Pulmonary artery endothelial cell (primary cell): ENCODE data around the gene FAM117B. TPM values are rescaled to one million over a fixed set of nuclear protein-coding genes. Genes with fewer than 3 reads are reported as not detected.
"Not testable (repeated sequence)": the region's sequence is repeated elsewhere in the genome, so short reads cannot be mapped to it uniquely, and the experiment has no call there.

Experiments
- DNase-seq: peaks from one replicate; pipeline ENCODE4 v3.0.0-alpha.2; 2011; ENCODE audit warnings: low read depth, low spot score
- total RNA-seq: library from RNA; depleted of rRNA; stranded (reverse); fragments of >200 nt; gene quantifications from 2 replicates; pipeline ENCODE4 v1.2.3, GENCODE V29; 2014

FAM117B gene
- total RNA-seq, 1 donor from 2014 or later = 1.8 TPM

DNA sequence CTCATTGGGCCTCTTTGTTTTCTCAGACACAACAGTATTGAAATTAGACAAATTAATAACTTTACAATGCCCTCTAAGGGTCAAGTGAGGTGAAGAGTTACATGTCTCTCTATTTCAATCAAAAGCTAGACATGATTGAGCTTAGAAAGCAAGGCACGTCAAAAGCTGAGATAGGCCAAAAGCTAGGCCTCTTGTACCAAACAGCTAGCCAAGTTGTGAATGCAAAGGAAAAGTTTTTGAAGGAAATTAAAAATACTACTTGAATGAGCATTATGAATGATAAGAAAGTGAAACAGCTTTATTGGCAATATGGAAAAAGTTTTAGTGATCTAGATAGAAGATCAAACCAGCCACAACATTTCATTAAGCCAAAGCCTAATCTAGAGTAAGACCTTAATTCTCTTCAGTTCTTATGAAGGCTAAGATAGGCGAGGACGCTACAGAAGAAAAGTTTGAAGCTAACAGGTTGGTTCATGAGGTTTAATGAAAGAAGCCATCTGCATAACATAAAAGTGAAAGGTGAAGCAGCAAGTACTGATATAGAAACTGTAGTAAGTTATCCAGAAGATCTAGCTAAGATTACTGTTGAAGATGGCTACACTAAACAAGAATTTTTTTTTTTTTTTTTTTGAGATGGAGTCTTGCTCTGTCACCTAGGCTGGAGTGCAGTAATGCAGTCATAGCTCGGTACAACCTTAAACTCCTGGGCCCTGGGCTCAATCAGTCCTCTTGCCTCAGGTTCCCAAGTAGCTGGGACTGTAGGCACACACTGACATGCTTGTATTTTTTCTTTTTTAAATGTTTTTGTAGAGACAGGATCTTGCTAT lies 65.5 kb downstream of the FAM117B start:
- DNase-seq = no peak

DNA sequence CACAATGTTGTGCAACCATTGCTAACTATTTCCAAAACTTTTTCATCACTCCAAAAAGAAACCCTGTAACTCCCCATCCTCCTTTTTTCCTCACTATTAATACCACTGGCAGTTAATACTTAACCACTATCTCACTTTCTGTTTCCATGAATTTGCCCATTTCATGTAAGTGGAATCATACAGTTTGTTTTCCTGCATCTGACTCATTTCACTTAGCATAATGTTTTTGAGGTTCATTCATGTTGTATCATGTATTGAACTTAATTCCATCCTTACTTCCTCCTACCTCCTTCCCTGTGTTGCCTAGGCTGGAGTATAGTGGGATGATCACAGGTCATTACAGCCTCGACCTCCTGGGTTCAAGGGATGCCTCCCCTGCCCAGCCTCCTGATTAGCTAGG lies 68.3 kb downstream of the FAM117B start:
- DNase-seq = no peak

DNA sequence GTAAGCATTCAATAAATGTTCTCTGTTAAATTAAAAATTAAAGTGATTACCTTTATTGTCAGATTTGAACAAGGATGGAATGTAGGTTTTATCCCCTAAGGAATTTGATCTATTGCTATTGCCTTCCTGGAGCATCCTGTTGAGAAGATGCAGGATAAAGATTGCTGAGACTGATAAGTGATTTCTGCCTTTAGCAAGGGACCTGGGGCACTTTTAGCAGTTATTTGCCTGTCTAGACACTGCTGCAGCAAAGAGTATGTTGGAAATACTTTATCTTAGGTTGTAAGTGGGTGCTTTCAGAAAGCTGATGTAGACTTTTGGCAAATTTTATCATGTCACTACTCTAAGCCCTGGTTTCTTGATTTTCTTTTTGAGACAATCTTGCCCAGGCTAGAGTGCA lies 69.5 kb downstream of the FAM117B start:
- no peak for DNase-seq

DNA sequence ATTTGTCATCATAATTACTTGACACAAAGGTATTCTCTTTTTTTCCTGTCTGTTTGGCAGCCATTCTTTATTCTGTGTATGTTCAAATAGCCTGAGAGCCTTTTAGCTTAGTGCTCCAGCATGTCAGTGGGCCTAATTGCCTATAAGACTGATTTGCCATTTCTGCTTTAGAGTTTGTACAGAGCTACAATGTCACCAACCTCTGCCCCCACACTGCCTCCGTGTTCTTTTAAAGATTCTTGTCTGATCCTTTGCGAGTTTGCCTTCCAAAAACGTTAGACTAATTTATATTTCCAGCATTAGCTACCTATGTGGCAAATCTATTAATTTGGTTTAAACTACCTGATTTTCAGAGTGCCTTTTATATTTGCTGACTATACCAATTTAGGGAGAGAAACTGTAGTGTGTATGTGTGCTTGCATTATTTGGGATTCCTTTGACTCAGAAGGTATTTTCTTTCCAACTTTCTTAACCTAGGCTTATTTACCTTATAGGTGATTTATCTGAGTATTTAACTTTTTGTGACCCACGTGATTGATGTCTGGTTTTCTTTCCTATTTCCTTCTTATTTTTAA lies 70.8 kb downstream of the FAM117B start:
- no peak for DNase-seq

DNA sequence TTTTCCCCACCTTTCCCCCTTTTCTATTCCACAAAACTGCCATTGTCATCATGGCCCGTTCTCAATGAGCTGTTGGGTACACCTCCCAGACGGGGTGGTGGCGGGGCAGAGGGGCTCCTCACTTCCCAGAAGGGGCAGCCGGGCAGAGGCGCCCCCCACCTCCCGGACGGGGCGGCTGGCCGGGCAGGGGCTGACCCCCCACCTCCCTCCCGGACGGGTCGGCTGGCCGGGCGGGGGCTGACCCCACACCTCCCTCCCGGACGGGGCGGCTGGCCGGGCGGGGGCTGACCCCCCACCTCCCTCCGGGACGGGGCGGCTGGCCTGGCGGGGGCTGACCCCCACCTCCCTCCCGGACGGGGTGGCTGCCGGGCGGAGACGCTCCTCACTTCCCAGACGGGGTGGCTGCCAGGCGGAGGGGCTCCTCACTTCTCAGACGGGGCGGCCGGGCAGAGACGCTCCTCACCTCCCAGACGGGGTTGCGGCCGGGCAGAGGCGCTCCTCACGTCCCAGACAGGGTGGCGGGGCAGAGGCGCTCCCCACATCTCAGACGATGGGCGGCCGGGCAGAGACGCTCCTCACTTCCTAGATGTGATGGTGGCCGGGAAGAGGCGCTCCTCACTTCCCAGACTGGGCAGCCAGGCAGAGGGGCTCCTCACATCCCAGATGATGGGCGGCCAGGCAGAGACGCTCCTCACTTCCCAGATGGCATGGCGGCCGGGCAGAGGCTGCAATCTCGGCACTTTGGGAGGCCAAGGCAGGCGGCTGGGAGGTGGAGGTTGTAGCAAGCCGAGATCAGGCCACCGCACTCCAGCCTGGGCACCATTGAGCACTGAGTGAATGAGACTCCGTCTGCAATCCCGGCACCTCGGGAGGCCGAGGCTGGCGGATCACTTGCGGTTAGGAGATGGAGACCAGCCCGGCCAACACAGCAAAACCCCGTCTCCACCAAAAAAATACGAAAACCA lies 80.5 kb downstream of the FAM117B start:
- not testable (repeated sequence) for DNase-seq

DNA sequence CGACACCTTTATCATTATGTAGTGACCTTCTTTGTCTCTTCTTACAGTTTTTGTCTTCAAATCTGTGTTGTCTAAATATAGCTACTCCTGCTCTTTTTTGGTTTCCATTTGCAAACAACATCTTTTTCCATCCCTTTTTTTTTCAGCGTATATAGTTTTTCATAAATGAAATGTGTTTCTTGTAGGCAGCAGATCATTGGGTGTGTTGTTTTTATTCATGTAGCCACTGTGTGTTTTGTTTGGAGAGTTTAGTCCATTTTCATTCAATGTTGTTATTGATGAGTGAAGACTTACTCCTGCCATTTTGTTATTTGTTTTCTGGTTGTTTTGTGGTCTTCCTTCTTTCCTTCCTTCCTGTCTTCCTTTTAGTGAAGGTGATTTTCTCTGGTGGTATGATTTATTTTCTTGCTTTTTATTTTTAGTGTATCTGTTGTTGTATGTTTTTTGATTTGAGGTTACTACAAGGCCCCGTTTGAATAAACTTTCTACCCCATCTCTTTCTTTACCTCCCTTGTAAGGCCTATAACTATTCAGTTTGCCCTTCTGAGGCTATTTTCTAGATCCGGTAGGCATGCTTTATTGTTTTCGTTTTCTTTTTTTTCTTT lies 81.4 kb downstream of the FAM117B start:
- no peak for DNase-seq

DNA sequence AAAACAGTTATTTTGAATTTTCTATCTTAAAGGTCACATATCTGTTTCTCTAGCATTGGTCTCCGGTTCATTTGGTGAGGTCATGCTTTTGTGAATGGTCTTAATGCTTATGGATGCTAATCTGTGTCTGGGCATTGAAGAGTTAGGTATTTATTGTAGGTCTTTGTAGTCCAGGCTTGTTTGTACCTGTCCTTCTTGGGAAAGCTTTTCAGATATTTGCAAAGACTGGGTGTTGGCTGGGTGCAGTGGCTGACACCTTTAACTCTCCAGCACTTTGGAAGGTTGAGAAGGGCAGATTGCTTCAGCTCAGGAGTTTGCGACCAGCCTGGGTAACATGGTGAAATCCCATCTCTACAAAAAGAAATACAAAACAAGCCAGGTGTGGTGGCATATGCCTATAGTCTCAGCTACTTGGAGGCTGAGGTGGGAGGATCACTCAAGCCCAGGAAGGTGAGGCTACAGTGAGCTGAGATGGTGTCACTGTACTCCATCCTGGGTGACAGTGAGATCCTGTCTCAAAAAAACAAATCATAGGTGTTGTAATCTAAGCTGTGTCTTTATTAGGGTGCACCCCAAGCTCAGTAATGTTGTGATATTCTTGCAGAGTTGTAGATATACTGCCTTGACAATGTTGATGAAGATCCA lies 82.3 kb downstream of the FAM117B start:
- DNase-seq = no peak

DNA sequence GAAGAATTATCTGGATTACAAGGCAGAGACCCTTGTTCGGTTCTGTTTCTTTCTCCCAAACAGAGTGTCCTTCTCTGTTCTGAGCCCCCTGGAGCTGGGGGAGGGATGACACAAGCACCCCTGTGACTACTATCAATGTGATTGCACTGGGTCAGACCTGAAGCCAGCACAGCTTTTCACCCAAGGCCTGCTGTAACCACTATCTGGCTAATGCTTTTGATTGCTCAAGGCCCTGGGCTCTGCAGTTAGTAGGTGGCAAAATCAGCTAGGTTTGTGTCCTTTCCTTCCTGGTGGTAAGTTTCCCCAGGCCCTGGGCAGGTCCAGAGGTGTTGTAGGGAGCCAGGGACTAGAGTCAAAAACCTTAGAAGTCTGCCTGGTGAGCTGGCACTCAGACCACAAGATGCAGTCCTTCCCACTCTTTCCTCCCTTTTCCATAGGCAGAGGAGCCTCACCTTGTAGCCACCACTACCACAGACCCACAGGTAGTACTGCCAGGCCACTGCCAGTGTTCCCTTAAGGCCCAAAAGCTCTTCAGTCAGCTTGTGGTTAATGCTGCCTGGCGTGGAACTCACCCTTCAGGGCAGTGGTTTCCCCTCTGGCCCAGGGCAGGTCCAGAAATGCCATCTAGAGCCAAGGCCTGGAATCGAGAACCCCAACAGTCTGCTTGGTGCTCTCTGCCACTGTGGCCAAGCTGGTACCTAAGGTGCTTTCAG lies 83.0 kb downstream of the FAM117B start:
- no peak for DNase-seq

DNA sequence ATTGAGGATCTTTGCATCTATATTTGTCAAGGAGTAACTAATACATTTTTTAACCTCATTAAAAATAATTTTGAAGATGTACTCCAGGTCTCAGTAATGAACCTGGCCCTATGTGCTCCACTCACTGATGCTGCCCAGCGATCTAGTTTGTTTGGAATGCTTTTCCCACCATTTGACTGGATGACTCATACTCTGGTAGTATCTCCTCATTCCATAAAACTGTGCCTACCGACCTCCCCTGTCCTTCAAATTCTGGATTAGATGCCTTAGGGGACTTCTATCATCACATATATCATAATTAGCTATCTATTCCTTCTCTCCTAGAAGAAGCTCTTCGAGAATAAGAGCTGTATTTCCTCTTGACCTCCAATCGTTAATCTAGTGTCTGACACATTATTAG lies 83.8 kb downstream of the FAM117B start:
- no peak for DNase-seq

DNA sequence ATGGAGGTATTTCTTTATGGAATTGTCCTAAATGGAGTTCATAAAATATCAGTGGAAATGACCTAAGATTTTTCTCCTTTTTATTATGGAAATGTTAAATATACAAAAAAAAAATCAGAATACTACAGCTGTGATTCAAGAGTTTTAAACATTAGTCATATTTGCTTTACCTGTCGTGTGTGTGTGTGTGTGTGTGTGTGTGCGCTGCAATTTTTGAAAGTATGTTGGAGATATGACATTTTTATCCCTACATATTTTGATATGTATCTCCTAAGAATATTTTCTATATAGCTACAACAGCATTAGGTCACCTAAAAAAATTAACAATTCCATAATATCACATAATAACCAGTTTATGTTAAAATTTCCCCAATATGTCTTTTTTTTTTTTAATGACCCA lies 85.5 kb downstream of the FAM117B start:
- DNase-seq = no peak

DNA sequence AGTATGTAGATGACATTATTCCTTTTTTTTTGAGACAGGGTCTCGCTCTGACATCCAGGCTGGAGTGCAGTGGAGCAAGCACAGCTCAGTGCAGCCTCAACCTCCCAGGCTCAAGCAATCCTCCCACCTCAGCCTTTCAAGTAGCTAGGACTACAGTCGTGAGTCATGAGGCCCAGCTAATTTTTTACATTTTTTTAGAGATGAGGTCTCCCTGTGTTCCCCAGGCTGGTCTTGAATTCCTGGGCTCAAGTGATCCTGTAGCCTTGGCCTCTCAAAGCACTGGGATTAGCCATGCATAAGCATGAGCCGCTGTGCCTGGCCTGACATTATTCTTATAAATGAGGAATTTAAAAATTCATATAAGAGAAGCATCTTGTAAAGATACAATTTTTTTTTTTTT lies 86.9 kb downstream of the FAM117B start:
- DNase-seq = no peak

DNA sequence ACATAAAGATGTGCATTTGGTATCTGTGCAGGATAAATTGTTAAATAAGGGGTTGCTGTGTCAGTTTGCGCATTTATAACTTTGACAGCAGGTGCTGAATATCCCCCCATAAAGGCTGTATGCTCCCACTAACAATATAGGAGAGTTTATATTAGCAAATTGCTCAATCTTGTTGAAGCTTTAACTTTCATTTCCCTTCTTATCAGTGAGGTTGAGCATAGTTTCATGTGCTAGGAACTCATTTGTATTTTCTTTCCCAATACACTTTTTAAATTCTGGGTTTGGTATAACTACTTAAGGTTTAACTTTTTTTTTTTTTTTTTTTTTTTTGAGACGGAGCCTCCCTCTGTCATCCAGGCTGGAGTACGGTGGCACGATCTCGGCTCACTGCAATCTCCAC lies 89.0 kb downstream of the FAM117B start:
- DNase-seq = no peak

DNA sequence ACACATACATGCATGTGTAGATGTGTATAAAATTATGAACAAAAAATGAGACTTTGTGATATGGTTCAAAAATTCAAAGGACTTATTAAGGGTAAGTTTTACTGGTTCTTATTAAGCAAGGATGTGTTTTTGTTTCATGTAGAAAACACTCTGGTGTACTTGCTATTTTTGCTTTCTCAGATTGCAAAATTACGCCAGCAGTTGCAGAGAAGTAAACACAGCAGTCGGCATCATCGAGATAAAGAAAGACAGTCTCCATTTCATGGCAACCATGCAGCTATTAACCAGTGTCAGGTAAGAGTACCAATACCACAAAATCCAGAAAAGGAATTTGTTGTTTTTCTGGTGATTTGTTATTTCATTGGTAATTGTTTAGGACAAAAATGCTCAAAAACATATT lies 91.3 kb downstream of the FAM117B start:
- no peak for DNase-seq

DNA sequence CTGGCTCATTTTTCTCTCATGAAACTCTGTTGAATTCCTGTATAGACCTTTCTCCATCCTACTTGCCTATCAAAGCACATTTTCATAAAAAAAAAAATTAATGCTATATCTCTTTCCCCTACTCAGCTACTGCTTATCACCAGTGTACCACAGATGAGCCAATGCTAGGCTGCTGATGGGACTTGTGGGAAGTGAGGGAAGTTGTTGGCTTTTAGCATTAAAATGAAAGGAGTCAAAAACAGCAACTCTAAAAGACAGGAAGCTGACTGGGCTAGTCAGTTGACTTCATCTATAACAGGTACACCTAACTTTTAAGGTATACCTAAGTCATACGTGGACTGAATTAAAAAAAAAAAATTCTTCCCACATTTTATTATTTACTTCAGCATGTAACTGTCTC lies 102.1 kb downstream of the FAM117B start:
- DNase-seq = no peak

DNA sequence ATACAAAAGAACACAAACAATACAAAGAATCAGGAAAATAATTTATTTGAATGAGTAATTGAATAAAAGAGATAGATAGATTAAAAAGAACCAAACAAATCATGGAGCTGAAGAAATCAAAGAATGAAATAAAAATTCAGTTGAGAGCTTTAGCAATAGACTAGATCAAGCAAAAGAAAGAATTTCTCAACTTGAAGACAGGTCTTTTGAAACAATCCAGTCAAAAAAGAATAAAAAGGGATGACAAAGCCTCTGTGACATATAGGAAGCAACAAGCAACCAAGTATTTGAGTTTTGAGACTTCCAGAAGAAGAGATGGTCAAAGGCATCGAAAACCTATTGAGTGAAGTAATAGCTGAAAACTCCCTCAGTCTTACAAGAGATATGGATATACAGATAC lies 108.8 kb downstream of the FAM117B start:
- DNase-seq = no peak

DNA sequence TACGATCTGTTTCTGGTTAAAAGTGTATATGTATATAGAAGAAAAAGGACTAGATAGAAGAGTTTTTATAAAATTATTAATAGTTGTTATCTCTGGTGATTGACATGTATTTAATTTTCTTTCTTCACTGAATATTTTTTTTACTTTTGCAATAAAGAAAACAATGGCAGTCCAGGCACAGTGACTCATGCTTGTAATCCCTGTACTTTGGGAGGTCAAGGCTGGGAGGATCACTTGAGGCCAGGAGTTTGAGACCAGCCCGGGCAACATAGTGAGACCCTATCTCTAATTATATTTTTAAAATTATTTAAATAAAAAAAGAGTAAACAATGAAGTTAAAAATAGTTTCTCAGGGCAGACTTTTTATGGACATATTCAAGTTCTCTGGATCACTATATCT lies 114.7 kb downstream of the FAM117B start:
- DNase-seq = no peak

DNA sequence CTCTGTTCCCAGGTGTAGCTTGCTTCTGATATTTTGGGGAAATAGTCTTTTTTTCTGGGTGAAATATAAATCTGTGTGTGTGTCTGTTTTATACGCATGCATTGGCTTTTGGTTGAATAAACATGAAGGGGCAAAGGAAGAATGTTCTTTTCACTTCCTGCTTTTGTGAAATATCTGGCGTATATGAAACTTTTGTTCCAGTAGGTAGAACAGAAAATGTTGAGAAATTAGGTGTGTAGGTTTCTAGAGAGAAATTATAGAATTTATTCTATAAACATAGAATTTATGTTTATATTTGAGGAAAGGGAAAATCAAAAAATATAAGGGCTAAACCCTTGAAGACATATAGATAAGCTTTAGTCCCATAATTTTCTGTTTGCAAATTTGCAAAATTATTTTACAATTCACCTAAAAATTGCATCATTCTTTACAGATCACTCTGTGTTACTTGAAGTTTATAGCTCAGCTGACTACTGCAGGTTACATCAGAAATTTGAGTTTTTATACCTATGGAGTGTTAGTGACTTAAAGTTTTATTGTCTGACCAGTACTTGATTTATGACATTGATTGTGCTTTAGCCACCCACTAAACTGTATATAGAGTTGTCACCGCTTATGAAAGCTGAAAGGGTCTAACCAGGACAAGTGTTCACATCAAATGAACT lies 116.1 kb downstream of the FAM117B start:
- no peak for DNase-seq

DNA sequence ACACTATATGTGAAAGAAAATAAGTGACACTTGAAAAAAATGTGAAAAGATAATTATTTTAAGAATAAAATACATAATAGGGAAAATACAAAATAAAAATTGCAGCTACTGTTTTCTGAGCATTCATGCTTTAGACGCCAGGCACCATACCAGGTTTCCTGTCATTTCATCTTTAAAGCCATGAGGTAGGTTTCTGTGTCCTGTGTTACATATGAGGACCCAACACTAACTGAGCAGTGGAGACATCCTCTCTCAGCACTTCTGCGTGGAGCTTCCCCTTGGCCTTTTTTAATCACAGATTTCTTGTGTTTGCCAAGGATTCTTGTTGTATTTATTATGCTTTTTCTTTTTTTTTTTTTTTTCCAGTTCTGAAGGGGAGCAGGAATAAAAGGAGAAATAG lies 117.3 kb downstream of the FAM117B start:
- no peak for DNase-seq

DNA sequence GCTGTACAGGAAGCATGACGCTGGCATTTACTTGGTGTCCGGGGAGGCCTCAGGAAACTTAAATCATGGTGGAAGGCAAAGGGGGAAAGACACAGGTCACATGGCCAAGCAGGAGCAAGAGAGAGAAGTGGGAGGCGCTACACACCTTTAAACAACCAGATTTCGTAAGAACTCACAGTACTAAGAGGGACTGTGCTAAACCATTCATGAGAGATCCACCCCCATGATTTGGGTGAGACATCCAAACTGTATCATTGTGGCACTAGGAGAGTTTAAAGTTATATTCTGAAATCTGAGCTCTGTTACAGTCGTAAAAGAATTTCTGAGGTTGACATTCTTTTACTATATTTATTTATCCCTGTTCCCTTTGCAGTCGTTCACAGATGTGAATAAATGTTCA lies 120.2 kb downstream of the FAM117B start:
- no peak for DNase-seq

DNA sequence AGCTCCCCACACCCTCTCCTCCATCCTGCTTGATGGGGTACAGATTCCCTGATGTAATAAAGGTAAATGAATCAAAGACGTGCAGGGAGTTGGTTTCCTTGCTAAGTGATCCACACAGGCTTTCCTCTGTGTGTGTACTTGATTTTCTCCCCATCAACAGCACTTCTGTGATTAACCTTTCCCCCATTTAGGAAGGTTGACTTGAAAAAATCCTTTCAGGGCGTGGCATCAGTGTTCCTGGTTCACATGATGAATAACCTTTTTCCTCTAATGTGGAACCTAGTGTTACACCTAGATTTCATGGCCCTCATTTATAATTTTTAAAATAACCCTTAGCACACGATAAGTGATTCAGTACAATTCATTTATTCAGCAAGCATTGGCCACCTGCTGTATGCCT lies 121.8 kb downstream of the FAM117B start:
- DNase-seq = no peak
